Activated CD8-positive, alpha-beta memory T cell treated with anti-CD3 and anti-CD28 coated beads for 24 hours (primary cell): ENCODE data around the gene SVOP.
"Not testable (repeated sequence)": the region's sequence is repeated elsewhere in the genome, so short reads cannot be mapped to it uniquely, and the experiment has no call there.

ENCODE experiments used
- DNase-seq: peaks from one replicate; pipeline ENCODE4 v3.0.0-alpha.2; 2020

The SVOP gene

GRCh38 chr12:109029411-109029810 lies 8.5 kb upstream of the SVOP start:
- DNase-seq, result no peak

- not testable (repeated sequence) for DNase-seq
Observed at GRCh38 chr12:109028624-109029023, 7.8 kb upstream of the SVOP start.

- no peak for DNase-seq
Observed at GRCh38 chr12:109027767-109028166, 6.9 kb upstream of the SVOP start.

- no peak for DNase-seq
Observed at GRCh38 chr12:109020146-109020795, 597 bp downstream of the SVOP start.

GRCh38 chr12:109018296-109018695 lies 2.6 kb downstream of the SVOP start:
- no peak for DNase-seq

- no peak for DNase-seq
Observed at GRCh38 chr12:109016978-109017377, 3.9 kb downstream of the SVOP start.

- DNase-seq, result no peak
Observed at GRCh38 chr12:109016016-109016415, 4.9 kb downstream of the SVOP start.

GRCh38 chr12:109014984-109015765 lies 5.7 kb downstream of the SVOP start:
- no peak for DNase-seq

GRCh38 chr12:109010259-109010658 lies 10.6 kb downstream of the SVOP start:
- DNase-seq, result no peak

GRCh38 chr12:109009766-109010165 lies 11.1 kb downstream of the SVOP start:
- DNase-seq, result no peak

GRCh38 chr12:109004017-109004416 lies 16.9 kb downstream of the SVOP start:
- DNase-seq, result no peak

- no peak for DNase-seq
Observed at GRCh38 chr12:108996320-108996719, 24.5 kb downstream of the SVOP start.

GRCh38 chr12:108995370-108995992 lies 25.4 kb downstream of the SVOP start:
- DNase-seq, result no peak

GRCh38 chr12:108990103-108990502 lies 30.8 kb downstream of the SVOP start:
- not testable (repeated sequence) for DNase-seq

- no peak for DNase-seq
Observed at GRCh38 chr12:108989376-108989775, 31.5 kb downstream of the SVOP start.

- DNase-seq, result no peak
Observed at GRCh38 chr12:108985750-108986149, 35.1 kb downstream of the SVOP start.

- no peak for DNase-seq
Observed at GRCh38 chr12:108983227-108983626, 37.6 kb downstream of the SVOP start.

- no peak for DNase-seq
Observed at GRCh38 chr12:108982621-108983219, 38.1 kb downstream of the SVOP start.

- DNase-seq, result no peak
Observed at GRCh38 chr12:108981835-108982234, 39.0 kb downstream of the SVOP start.

GRCh38 chr12:108980831-108981618 lies 39.8 kb downstream of the SVOP start:
- DNase-seq, result no peak

- DNase-seq, result no peak
Observed at GRCh38 chr12:108977360-108977759, 43.5 kb downstream of the SVOP start.

GRCh38 chr12:108975024-108975593 lies 45.8 kb downstream of the SVOP start:
- DNase-seq, result no peak
